Lung (tissue), 12 donors: ENCODE measurements around the gene RANBP17. TPM values are rescaled to one million over a fixed set of nuclear protein-coding genes. Genes with fewer than 3 reads are reported as not detected.

ENCODE experiments used
- ATAC-seq: fragments of 200-7000 bp; cut with Tn5 transposase; one replicate; pipeline ENCODE4 v1.9.1; 2020; ENCODE audit warnings: moderate number of reproducible peaks; ENCODE audit not compliant: insufficient read depth, low FRiP score
- DNase-seq, 3 donors: peaks; one replicate each; pipeline ENCODE4 v3.0.0-alpha.2; 2013 to 2017
- H3K27ac ChIP-seq, 2 donors: one replicate each; pipeline ENCODE4 v1.5.1; 2013; ENCODE audit warnings: mild to moderate bottlenecking in 2 of 2, moderate library complexity in 2 of 2, control low read depth in 1 of 2, inconsistent platforms in 1 of 2, low read depth in 1 of 2, low read length in 1 of 2
- H3K27me3 ChIP-seq, 3 donors: one replicate each; pipeline ENCODE4 v1.5.1; 2013; ENCODE audit warnings: low read length in 2 of 3; ENCODE audit not compliant: control insufficient read depth in 3 of 3, insufficient read depth in 3 of 3
- H3K36me3 ChIP-seq, 4 donors: one replicate each; pipeline ENCODE4 v1.5.1; 2013; ENCODE audit warnings: low read length in 4 of 4, mild to moderate bottlenecking in 1 of 4, moderate library complexity in 1 of 4; ENCODE audit not compliant: control insufficient read depth in 4 of 4, insufficient read depth in 4 of 4
- H3K4me1 ChIP-seq, 5 donors: one replicate each; pipeline ENCODE4 v1.5.1; 2013; ENCODE audit warnings: low read length in 5 of 5, mild to moderate bottlenecking in 2 of 5, moderate library complexity in 1 of 5; ENCODE audit not compliant: control insufficient read depth in 5 of 5, insufficient read depth in 5 of 5
- H3K4me3 ChIP-seq: one replicate; pipeline ENCODE4 v1.5.1; 2013; ENCODE audit warnings: mild to moderate bottlenecking, control low read depth, moderate library complexity
- H3K9ac ChIP-seq, 2 donors: one replicate each; pipeline ENCODE4 v1.5.1; 2013; ENCODE audit warnings: low read length in 2 of 2, control low read depth in 1 of 2; ENCODE audit not compliant: insufficient read depth in 1 of 2
- H3K9me3 ChIP-seq, 4 donors: one replicate each; pipeline ENCODE4 v1.5.1; 2013; ENCODE audit warnings: low read length in 3 of 4, mild to moderate bottlenecking in 1 of 4, moderate library complexity in 1 of 4; ENCODE audit not compliant: control insufficient read depth in 4 of 4, insufficient read depth in 3 of 4
- WGBS, 2 donors: extraction: QIAGEN DNeasy Blood & Tissue Kit; methylation state at CpG; one replicate each; pipeline ENCODE4 v1.1.7; 2013; 5-methylcytosine and 5-hydroxymethylcytosine counted together
- polyA plus RNA-seq, 2 donors: library from polyadenylated mRNA; stranded (reverse); fragments of 200-250 nt; gene quantifications; one replicate each; pipeline ENCODE4 v1.2.1, GENCODE V29; 2013
- total RNA-seq, 2 donors: library from RNA; depleted of rRNA in 1 of 2; stranded (reverse); fragments of >200 nt in 1 of 2; gene quantifications; one replicate each; pipeline ENCODE4 v1.2.1, GENCODE V29; 2014 to 2021
- TF ChIP-seq, protein P1 (sequence below): IDR thresholded peaks from 2 replicates; pipeline ENCODE4 v1.5.1; 2012; ENCODE audit warnings: mild to moderate bottlenecking; ENCODE audit errors: control extremely low read depth, extremely low read depth
- donor health status: control.
- donor health status: control.
- donor health status: Bipolar disorder and iron deficiency.
- donor health status: healthy.
- donor health status: DM: yes; HTN: yes; CAD: no.

Gene RANBP17
- total and polyA plus RNA-seq, 4 donors, result 1.8 to 130 (median 11.0) TPM

GRCh38 chr5:171335616-171336015 lies 473.8 kb downstream of the RANBP17 start:
- TF ChIP-seq, protein P1, sequence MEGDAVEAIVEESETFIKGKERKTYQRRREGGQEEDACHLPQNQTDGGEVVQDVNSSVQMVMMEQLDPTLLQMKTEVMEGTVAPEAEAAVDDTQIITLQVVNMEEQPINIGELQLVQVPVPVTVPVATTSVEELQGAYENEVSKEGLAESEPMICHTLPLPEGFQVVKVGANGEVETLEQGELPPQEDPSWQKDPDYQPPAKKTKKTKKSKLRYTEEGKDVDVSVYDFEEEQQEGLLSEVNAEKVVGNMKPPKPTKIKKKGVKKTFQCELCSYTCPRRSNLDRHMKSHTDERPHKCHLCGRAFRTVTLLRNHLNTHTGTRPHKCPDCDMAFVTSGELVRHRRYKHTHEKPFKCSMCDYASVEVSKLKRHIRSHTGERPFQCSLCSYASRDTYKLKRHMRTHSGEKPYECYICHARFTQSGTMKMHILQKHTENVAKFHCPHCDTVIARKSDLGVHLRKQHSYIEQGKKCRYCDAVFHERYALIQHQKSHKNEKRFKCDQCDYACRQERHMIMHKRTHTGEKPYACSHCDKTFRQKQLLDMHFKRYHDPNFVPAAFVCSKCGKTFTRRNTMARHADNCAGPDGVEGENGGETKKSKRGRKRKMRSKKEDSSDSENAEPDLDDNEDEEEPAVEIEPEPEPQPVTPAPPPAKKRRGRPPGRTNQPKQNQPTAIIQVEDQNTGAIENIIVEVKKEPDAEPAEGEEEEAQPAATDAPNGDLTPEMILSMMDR, result no peak
- ATAC-seq, result no peak
- WGBS, 2 donors, result 79 to 80% methylated on average over 8 of the region's 8 CpGs
- H3K36me3 ChIP-seq, result no peaks in the 10 kb centered on the region
- H3K27me3 ChIP-seq, result peaks cover 0 to 40% (median 30%) of the 10 kb centered on the region in 3 donors
- H3K9ac ChIP-seq, result no peak overlapping the region
- H3K9me3 ChIP-seq, result no peaks in the 10 kb centered on the region
- DNase-seq, result no peak
- no peak overlapping the region for H3K27ac ChIP-seq
- H3K4me3 ChIP-seq, result no peak overlapping the region
- H3K4me1 ChIP-seq, result peaks cover 0 to 8% (median 0%) of the 10 kb centered on the region in 5 donors

DNA sequence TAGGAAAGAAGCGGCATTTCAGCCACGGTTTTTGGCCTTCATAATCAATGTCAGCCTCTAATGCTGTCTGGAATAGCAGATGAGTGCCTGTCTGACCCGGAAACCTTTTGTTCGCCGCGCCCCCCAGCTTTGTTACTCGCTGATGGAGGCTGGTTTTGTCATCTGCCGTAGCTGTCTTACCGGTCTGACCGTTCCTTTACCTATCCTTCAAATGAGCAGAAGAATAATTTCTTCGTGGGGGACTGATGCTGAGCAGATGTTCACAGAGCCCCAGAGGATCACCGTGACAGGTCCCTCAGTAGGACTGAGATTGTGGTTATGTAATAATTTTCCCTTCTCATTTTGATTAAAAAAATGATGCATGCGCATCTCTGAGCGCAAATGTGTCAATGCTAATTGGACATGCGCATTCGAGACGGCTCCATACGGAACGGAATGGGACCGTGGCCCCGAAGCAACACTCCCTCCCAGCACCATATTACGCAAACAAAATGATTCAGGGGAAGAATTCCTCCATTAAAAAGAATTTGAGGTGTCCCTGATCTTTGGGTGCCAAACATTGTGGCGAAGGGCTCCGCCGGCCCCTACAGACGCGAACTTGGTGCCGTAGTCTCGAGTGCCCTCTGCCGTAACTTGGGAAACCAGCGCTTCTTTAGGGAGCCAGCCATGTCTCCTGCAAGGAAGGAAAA lies 474.8 kb downstream of the RANBP17 start:
- Histone ChIP-seq H3K36me3 (no peaks in the 10 kb centered on the region), H3K27ac (no peak overlapping the region), H3K9ac (peak overlapping the region in 1 of 2 donors; percentile 43), H3K27me3 (peaks cover 0 to 40% (median 30%) of the 10 kb centered on the region in 3 donors), H3K4me3 (no peak overlapping the region), H3K9me3 (no peaks in the 10 kb centered on the region), H3K4me1 (peaks cover 0 to 8% (median 0%) of the 10 kb centered on the region in 5 donors)
- TF ChIP-seq, protein P1, result peak; percentile 49
- WGBS, 2 donors, result 9 to 13% methylated on average over 31 of the region's 31 CpGs
- peak; percentile 71 to 84 (median 77) for DNase-seq
- no peak for ATAC-seq

- H3K36me3 ChIP-seq, result no peaks in the 10 kb centered on the region
- peaks cover 0 to 8% (median 0%) of the 10 kb centered on the region in 5 donors for H3K4me1 ChIP-seq
- TF ChIP-seq, protein P1, result no peak
- DNase-seq, result no peak
- H3K4me3 ChIP-seq, result no peak overlapping the region
- no peaks in the 10 kb centered on the region for H3K9me3 ChIP-seq
- 24 to 26% methylated on average over 11 of the region's 11 CpGs for WGBS, 2 donors
- peaks cover 0 to 37% (median 30%) of the 10 kb centered on the region in 3 donors for H3K27me3 ChIP-seq
- H3K27ac ChIP-seq, result no peak overlapping the region
- ATAC-seq, result no peak
- H3K9ac ChIP-seq, result no peak overlapping the region
These were observed 475.4 kb downstream of the RANBP17 start for GRCh38 chr5:171337210-171337569.
